ENCODE results near the gene ITPKB.

Gene ITPKB

DNA sequence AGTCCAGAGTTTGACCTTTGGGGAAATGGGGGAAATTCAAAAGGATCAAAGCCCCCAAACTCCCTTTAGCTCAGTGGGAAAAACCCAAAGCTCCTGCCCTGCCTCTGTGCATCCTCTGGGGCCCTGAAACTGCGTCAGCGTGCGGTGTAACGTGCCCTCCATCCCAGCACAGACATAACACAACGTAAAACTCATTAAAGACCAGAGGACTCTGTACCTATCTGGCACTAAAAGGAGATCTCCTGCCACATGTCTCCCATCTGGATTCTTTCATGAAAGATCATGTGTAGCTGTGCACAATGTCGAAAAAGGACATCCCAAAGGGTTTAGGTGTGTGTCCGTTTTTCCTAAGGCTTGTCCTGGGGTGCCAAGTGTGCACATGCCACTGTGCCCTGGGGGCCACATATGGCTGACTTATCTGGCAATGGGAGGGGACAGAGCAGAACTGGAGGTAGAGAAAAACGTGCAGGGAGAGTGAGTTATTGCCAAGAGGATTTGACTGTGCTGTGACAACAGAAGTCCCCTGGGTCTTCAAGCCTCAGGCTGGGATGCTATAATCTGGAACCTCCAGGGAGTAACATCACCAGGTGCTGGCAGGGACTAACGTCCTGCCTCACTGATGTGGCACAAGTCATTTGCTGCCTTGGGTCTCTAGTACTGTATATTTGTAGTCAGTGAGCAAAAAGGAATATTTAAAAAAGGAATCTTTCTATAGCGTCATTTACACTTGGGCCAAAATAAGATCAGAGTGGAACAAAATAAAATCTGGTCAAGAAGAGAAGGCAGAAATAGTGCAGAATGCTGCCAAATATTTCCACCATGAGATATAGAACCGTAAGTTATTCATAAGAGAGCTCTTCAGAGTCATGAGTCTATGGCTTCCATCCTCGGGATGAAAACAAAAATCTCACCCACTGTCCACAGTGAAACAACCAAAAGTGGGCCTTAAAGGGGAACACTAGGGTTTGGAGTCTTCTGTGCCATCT lies 52.3 kb downstream of the ITPKB start:
- DNase-seq (ENCODE audit: low read depth in 1 of 2, low spot score in 1 of 2) = no peak

DNA sequence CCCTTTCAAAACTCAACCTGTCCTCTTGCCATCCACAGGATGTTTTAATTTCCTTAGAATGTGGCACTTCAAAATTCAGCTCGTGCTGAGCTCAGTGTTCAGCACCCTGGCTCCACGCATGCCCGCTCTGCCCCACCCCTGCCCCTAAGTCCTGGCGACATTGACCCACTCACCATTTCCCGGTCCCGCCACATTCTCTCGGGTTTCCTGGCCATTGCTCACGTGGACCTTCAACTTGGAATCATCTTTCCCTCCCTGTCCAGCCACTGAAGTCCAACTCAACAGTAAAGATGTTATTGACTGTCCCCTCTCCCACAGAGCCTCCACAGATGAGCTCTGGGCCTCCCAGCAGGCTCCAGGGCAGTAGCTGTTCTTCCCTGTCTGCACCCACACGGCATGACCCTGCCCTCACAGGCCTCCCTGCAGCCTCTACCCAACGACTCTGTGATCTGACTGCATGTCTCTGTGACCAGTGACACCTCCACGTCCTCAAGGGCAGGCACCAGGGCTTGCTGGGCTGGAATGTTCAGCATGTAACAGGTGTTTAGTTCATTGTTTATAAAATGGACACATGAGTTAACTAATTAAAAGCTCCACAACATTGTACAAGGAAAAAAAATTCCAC lies 53.8 kb downstream of the ITPKB start:
- DNase-seq (ENCODE audit: low read depth in 1 of 2, low spot score in 1 of 2) = no peak

DNA sequence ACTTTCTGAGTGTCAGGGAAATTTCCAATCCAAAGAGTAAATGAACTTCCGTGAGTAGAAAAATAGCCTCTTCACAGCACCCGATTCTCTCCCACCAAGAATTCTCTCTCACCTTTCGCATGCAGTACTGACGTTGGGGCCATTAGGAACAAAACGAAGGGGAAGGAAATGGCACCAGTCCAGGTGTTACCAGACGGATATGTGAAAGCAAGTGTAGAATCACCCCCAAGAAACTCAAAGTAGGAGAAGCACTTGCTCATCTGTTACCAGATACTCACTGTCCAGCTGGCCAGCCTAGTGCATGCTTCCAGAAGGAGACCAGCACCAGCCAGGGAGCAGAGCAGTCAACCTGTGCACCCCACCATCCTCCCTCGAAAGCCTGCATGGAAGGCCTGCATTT lies 55.1 kb downstream of the ITPKB start:
- no peak for DNase-seq (ENCODE audit: low read depth in 1 of 2, low spot score in 1 of 2)

DNA sequence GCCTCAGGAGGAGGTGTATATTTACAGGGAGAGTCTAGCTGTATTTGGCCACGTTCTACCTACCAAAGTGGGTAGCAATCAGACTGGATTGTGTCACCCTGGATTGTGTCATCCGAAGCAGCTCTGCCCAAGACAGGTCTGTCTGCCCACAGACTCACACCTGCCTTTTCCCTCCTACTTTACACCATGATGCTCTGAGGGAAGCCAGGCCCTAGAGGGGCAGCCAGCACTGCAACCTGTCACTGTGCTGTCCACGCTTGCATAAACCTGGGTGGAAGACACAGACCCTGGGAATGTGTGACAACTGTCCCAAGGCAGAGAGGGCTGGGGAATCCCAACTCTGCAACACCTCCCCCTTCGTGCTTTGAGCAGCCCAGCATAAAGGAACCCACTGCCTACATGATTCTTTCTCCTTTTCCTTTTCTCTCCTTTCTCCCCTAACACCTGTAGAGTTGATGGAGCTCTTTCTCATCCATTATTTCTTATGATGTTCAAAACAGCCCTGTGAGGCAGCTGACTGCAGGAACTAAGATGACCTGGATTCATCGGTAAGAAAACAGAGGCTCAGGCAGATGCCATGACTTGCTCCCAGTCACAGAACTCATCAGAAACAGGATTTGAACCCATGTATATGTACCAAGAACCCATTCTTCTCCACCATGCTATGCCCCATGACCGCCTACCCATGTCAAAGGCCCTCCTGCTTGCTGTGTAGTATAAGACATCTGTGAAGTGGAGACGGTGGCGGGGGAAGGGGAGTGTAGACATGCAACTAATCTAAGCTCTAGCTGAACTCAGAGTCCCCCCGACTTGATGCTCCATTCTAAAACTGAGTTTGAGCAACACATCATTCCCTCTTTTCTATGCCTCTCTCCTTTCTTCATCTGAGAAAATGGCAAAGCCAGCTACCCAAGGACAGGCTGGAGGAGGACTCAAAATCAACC lies 55.9 kb downstream of the ITPKB start:
- no peak for DNase-seq (ENCODE audit: low read depth in 1 of 2, low spot score in 1 of 2)

DNA sequence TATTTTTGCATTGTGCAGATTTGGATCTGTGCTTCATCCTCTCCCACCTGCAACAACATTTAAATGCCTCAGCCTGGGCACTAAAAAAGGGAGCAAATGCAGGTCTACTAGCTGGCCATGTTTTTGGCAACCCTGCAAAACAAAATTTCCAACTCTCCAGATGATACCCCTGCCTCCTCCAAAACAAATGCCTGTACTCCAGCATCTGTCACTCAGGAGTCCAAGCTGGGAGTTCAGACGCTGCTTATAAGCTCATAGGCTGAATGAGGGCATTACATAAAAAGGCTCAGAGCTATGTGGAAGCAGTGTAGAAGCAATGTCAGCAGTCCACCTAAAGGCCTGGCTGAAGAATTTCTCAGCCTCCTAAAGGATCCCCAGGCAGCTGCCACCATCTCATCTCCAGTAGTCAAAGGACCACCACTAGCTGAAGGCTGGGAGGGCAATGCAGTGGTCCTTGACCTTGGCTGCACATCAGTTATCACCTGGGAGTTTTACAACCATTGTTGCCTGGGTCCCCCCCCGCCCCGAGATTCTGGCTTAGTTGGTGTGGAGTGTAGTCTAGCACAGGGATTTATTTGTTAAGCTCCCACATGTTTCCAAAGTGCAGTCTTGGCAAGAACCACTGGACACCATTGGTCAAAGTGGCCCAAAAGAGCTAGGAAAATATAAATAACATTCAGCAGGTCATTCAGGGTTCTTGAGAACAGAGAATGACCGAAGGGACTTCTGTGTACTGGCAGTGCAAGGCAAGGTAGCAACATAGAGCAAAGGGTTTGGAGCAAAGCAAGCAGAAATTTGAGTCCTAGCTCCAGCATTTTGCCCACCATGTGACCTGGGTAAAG lies 57.2 kb downstream of the ITPKB start:
- no peak for DNase-seq (ENCODE audit: low read depth in 1 of 2, low spot score in 1 of 2)

DNA sequence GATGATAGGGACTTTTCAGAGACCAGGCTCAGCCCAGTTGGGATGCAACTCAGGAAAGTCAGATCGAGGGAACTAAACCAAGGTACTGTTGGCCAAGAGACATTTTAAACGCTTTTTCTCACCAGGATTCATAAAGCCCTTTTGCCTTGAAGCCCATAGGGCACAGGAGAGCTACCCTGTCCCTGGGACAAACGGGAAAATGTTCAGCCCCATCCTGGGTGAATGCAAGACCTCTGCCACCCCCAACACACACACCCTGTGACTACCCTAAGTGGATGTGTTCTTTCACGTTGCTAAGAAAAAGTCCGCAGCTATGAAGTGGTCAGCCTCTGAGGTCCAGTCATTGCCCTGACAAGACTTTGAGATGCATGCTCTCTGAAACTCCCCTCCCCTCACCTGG lies 58.4 kb downstream of the ITPKB start:
- no peak for DNase-seq (ENCODE audit: low read depth in 1 of 2, low spot score in 1 of 2)

DNA sequence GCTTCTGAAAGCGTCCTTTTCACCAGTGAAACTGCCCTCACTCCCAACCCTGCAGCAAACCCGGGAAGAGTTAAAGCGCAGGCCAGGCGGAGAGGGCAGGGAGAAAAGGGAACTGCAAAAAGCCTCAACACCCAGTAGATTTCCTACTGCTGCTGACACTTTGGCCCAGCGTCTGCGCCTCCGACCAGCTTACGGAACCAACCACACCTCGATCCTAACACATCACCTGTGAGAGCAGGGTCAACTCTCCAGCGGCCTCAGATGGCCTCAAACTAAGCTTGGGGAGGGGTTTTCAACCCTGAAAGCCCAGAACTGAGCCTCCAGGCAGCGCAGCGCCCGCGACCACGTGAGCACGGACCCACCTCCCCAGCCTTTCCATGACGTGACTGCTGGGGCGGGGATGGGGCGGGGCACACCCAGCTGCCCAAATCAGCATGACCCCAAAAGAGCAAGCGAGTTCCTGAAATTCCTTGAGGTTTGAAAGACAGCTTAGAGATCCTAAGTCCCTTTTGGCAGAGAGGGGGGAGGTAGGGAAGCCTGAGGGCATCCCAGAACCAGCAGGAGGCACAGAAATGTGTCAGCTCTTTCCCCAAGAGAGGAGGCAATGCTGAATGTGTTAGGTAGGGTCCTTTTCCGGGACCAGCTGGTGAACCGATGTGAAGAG lies 59.1 kb downstream of the ITPKB start:
- DNase-seq (ENCODE audit: low read depth in 1 of 2, low spot score in 1 of 2) = peak; percentile 50 to 76

DNA sequence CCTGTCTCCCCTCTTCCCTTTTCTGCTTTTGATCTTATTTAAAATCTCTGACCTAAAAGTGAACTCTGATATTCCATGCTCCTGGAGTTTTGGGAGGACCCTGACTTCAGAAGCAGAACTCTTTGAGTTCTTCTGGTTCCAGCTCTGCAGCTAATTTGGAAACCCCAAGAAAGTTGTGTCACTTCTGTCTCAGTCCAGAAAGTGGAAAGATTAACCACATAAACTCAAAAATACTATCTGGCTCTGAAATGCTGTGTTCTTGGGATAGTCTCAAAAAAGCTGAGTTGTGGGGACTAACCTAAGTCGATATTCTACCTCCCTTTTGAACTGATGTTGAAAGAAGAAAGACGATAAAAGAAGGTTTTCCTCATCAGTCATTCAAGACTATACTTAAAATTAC lies 59.8 kb downstream of the ITPKB start:
- DNase-seq (ENCODE audit: low read depth in 1 of 2, low spot score in 1 of 2) = no peak

DNA sequence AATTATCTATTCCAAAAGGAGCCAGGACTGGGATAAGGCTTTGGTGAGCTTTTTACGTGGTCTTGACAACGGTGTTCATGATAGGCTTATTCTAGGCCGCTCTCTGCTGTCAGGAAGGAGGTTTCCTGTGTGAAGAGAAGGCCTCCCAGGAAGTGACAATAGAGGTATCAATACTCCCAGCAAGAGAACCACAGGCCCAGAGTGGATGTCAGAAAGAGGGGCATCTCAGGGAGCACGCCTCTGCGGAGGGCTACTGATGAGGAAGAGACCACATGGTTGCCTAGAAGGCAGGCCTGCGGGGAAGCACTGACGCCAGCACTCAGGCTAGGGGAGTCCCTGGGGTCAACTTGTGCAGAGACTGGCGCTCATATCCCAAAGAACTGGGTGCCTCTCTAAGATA lies 60.4 kb downstream of the ITPKB start:
- DNase-seq (ENCODE audit: low read depth in 1 of 2, low spot score in 1 of 2) = no peak

DNA sequence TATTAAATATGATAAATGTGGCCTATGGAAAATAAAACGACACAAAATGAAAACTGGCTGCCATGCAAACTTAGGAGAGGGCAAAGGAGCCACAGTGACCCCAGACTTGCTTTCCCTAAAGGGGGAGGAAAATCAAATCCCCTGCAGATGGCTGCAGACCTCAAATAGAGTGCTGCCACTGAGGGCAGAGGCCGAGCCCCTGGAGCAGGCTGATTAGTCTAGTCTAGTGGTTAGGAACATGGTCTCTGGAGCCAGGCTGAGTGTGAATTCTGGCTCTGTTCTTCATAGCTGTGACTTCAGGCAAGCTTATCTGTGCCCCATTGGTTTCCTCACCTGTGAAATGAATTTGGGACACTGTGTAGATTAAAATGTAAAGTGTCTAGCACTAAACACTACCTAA lies 60.8 kb downstream of the ITPKB start:
- no peak for DNase-seq (ENCODE audit: low read depth in 1 of 2, low spot score in 1 of 2)

DNA sequence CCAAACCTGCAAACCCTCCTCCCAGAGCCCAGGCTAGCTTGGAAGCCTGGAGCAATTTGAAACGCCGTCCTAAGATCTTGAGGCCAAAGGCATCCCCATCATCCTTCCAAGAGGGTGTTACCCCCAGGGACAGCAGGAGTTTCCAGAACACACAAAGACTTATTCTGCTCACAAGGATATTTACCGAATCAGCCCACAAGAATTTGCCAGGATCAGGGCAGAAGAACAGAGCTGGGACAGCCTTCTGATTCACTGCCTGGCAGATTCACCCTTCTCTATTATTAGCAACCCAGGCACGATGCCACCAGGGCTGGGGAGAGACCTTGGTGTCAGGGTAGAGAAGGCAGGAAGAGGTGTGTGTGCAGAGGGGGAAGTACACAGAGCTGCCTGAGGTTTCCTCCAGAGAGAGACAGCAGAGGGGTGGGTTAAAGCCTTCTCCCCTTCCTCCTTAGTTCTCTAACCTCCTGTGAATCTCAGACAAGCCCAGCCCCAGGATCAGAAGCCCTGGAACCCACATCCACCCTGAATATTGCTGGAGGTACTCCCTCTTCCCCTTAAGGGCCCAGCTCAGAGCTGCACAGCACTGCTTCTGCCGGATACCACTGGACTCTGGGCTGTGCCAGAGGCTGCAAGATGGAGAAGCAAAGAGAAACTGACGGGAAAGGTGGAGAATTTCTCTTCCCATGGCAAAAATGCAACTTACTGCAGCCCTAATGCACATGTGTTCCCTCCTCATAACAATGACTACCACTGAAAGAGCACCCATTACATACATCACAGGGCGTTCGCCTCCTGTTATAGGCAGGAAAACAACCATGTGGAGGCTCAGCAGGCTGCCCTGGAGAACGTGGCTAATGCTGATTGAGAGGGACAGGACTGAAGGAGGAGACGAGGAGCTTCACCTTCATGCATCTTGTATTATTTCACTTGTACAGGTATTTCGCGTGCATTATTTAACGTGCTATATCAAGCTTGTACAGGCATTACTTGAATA lies 61.8 kb downstream of the ITPKB start:
- peak; percentile 52 to 60 for DNase-seq (ENCODE audit: low read depth in 1 of 2, low spot score in 1 of 2)

DNA sequence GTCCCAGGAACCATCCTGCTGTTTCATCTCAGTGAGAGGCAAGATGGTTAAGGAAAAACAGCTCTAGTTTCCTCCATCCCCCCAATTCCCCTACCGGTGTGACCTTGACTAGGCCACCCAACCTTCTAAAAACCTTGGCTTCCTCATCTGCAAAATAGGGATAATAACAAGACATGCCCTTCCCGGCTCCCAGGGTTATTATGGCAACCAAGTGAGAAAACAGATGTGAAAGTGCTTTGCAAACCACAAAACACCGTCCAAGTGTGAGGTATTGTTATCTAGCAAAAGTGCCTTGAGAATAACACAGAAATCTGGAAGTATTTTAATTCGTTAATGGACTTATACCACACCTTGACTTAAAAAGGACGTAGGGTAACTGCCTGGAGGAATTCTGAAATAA lies 62.7 kb downstream of the ITPKB start:
- no peak for DNase-seq (ENCODE audit: low read depth in 1 of 2, low spot score in 1 of 2)

DNA sequence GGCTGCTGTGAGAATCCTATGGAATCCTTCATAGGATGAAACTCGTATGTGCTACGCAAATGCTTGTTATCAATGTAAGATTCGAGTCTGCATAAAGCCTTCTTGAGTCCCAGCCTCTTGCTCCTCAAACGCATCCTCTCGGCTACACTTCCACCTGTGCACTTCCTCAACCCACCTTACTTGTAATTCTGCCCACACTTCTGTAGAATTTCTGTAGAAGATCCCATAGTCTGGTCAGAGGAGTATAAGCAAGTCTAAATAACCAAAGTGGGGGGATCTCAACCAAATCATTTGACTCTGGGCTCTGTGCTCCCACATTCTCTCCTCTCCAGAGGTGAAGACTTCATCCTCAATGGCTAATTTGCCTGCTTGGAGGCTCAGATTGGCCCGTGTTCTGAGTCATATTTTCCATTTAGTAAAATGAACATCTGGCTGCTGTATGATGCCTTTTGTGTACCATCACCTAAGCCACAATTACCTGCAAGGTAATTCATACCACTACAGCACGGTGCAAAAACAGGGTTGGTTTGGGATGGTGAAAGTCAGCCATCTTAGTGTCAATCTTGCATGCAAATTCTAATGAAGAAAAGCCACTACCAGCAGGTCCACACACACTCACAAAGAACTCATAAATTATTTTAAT lies 63.2 kb downstream of the ITPKB start:
- DNase-seq (ENCODE audit: low read depth in 1 of 2, low spot score in 1 of 2) = no peak

DNA sequence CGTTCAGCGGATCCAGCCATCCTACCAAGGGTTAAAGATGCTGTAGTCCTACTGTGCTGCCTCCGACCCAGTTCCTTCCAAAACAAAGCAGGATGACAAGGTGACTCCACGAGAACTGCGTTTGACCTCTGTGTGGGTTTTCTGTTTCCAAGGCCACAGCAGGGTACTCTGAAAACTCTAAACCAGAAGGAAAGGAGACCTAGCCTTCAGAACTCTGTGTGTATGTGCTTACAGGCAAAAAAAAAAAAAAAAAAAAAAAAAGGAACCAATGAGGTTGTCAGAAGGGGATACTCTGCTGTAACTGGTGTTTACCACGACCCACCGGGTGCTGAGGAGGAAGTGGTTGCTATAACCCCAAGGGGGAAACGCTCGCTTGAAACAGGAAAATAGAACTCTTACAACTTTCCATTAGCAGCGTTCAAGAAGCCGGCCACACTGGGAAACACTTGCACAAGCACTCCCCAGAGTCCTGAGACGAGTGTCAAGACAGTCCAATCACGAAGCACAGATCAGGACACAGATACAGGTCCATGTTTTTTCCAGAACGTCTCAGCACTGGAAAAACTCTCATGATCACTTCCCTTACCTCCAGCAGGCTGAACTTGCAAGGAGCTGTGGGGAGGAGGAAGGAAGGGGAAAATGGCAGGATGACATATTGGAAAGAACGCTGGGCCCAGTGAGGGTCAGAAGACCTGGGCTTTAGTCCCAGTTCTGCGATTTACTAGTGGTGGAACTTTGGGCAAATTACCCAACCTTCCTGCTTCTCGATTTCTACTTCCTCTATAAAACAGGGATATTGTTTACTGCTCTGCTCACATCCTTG lies 64.0 kb downstream of the ITPKB start:
- peak; percentile 41 to 60 for DNase-seq (ENCODE audit: low read depth in 1 of 2, low spot score in 1 of 2)

DNA sequence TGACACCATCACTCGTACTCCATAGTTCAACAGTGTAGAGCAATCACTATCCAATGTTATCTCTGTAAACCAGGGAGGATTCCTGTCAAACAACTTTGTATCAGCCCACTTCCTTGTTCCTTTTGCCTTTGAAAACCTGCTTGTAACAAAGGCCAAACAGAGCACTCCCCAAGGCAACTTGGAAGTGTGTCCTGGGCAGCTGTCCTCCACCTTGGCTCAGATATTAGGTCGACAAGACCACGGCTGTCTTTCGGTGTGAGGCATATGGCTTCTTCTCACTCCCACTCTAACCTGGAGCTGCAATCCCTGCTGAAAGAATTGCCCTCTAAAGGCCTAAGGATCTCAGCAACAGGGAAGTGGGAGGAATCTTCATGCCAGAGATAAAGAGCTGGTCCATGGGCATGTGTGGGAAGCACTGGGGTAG lies 66.7 kb downstream of the ITPKB start:
- no peak for DNase-seq (ENCODE audit: low read depth in 1 of 2, low spot score in 1 of 2)

DNA sequence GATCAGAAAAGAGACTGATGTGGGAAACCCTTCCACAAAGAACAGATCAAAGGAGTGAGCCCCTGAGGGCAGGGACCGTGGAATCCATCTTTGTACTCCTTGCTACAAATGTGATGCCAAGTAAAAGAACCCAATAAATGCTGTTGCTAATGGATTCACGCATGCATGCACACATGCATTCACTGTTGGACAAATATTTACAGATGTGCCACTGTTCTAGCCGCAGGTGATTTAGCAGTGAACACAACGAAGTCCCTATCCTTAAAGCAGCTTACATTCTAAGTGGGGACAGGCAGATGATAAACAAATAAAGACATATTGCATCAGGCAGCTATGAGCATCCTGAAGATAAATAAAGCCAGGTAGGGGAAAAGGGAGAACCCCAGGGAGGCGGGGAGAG lies 67.8 kb downstream of the ITPKB start:
- DNase-seq (ENCODE audit: low read depth in 1 of 2, low spot score in 1 of 2) = no peak

DNA sequence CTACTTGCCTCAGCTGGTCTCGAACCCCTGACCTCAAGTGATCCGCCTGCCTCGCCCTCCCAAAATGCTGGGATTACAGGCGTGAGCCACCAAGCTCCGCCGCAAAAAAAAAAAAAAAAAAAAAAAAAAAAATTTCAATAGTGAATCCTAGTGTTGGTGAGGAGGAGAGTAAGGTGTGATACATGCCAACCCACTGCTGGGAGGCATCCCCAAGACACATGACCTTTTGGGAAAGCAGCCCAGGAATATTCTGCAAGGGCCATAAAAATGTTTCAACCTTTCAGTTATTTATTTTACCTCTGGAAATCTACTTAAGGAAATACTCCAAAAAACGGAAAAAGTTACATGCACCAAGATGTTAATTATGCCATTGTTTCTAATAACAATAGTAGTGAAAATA lies 69.0 kb downstream of the ITPKB start:
- no peak for DNase-seq (ENCODE audit: low read depth in 1 of 2, low spot score in 1 of 2)
